ENCODE results near the gene ATXN1. TPM values are rescaled to one million over a fixed set of nuclear protein-coding genes. Genes with fewer than 3 reads are reported as not detected.

The ATXN1 gene
- total RNA-seq, 2 experiments from 2014 or later, result 83.1 to 89.4 TPM

DNA sequence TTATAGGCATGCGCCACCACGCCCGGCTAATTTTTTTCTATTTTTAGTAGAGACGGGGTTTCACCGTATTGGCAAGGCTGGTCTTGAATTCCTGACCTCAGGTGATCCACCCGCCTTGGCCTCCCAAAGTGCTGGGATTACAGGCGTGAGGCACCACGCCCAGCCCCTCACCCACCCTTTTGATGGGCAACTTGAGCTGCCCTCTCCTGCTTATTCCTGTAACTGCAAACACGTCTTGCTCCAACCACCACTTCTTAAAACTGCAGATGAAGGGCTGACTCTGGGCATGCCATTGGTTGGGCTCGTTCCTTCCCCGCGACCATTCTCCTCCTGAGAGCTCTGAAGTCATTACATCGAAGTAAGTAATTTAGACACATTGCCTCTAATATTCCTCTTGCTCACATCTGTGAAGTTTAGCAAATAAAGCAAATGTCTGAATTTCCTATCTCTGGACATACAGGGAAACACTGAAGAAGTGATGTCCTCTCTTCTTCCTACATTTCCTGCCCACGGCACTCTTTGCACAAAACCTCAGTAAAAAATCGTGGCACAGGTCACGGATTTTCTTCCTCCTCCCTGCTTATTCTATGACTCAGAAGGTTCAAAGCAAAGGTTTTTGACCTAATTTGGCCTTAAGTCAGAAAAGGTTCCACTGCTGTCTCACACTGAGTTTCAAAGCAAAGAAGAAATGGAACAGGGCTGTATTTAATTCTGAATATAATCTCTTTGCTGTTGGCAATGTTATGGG, 405.4 kb downstream of the ATXN1 start:
- ChIA-PET POLR2A (no interaction called here), CTCF (no interaction called here)
- H3K27me3 Mint-ChIP-seq, result no peaks in the 10 kb centered on the region
- H3K9me3 Mint-ChIP-seq, result no peaks in the 10 kb centered on the region
- H3K4me3 Mint-ChIP-seq, result no peak overlapping the region
- no peak for DNase-seq
- no peaks in the 10 kb centered on the region for H3K36me3 Mint-ChIP-seq (ENCODE audit: low read depth)
- H3K27ac Mint-ChIP-seq, result no peak overlapping the region
- H3K4me1 Mint-ChIP-seq, result peaks cover 8% of the 10 kb centered on the region

DNA sequence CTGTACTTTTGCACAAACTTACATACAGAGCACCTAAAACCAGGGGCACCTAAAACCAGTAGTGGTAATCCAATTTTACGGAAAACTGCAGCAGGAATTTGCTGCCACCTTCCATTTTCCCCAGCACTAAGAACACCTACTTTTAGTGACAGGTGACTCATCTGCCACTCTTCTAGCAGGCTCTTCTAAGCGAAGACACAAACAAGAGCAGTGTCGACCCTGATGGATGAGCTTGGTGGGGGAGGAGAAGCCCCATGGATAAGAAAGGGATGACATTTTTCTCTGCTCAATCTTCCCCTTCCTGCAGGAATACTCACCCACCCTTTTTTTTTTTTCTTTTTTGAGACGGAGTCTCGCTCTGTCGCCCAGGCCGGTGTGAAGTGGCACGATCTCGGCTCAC, 406.0 kb downstream of the ATXN1 start:
- H3K4me1 Mint-ChIP-seq, result peaks cover 8% of the 10 kb centered on the region
- H3K27me3 Mint-ChIP-seq, result no peaks in the 10 kb centered on the region
- H3K4me3 Mint-ChIP-seq, result no peak overlapping the region
- no peak overlapping the region for H3K27ac Mint-ChIP-seq
- POLR2A ChIA-PET, result no interaction called here
- CTCF ChIA-PET, result no interaction called here
- no peaks in the 10 kb centered on the region for H3K36me3 Mint-ChIP-seq (ENCODE audit: low read depth)
- no peaks in the 10 kb centered on the region for H3K9me3 Mint-ChIP-seq
- DNase-seq, result no peak

DNA sequence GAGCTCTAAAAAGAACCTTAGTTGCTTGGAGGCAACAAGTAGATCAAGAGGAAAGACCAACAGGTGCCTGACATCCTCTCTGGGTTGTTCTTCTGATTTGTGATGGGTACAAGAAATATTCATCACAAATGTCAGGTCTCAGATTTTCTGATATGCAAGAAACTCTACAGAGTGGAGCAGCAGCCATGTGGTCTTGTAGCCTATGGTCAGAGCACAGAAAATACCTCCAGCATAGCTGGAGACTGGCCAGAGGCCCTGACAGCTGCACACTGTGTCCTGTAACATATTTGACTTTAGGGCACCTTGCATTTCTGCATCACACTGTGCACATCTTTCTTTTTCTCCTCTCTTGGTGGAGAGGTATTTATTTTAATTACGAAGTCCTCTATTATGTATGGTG, 406.6 kb downstream of the ATXN1 start:
- Mint-ChIP-seq H3K27ac (no peak overlapping the region), H3K4me1 (peaks cover 8% of the 10 kb centered on the region), H3K27me3 (no peaks in the 10 kb centered on the region), H3K36me3 (ENCODE audit: low read depth) (no peaks in the 10 kb centered on the region), H3K4me3 (no peak overlapping the region), H3K9me3 (no peaks in the 10 kb centered on the region)
- POLR2A ChIA-PET, result no interaction called here
- DNase-seq, result no peak
- CTCF ChIA-PET, result no interaction called here

DNA sequence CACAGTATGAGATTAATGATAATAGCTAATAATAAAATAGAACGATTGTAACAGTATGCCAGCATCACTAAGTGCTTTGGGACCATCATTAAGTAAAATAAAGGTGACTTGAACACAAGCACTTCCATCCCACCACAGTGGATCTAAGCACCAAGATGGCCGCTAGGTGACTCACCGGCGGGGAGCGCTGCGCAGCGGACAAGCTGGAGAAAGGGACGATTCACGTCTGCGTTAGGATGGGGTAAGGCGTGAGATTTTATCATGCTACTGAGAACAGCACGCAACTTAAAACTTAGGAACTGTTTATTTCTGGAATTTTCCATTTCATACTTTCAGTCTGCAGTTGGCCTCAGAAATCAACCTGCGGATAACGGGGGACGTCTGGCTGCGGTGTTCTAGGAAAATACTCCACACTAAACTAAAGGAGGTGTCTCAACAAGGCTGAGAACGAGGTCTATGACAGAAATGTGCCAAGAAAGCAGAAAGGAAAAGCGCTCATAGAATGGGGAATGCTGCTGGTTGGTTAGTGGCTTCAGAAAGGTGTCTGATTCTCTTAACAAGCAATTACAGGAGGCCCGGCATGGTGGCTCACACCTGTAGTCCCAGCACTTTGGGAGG, 408.3 kb downstream of the ATXN1 start:
- peaks cover 8% of the 10 kb centered on the region for H3K4me1 Mint-ChIP-seq
- ChIA-PET CTCF (no interaction called here), POLR2A (no interaction called here)
- no peaks in the 10 kb centered on the region for H3K27me3 Mint-ChIP-seq
- no peak overlapping the region for H3K27ac Mint-ChIP-seq
- DNase-seq, result no peak
- H3K4me3 Mint-ChIP-seq, result no peak overlapping the region
- no peaks in the 10 kb centered on the region for H3K9me3 Mint-ChIP-seq
- no peaks in the 10 kb centered on the region for H3K36me3 Mint-ChIP-seq (ENCODE audit: low read depth)

DNA sequence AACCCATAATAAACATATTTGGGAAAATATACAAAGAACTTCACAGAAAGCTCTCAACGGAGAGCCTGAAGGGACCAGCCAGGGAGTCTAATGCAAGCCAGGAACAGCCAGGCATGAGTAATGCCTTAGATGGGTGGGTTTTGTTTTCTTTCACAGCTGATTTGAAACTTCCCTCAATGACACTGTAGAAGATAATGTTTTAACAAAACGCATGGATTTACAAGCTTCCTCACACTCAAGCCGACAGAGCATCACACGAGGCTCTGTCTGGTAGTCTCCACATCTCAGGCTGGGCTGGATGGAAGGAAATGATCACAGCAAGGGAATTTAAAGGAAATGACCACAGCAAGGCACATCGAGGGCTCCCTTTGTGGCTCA, 409.0 kb downstream of the ATXN1 start:
- Mint-ChIP-seq H3K9me3 (no peaks in the 10 kb centered on the region), H3K27me3 (no peaks in the 10 kb centered on the region), H3K36me3 (ENCODE audit: low read depth) (peaks cover 3% of the 10 kb centered on the region), H3K4me3 (no peak overlapping the region), H3K27ac (no peak overlapping the region), H3K4me1 (peaks cover 8% of the 10 kb centered on the region)
- no peak for DNase-seq
- ChIA-PET CTCF (no interaction called here), POLR2A (no interaction called here)

DNA sequence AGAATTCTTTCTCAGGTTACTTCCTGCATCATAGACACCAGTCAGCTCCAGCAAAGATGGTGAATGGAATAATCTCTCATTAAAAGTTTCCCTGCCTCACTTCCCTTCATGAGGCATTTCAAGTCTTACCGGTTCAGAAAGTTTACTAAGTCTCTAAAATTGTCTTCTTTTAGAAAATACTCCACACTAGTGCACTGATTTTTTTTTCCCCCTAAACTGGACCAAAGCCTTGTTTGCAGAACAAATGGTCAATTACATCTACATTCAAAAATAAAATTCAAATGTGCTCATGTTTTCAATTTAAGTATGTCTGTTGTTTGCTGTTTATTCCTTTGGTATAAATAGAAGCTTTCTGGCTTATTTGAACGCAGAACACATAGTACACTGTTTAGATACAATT, 411.7 kb downstream of the ATXN1 start:
- ChIA-PET POLR2A (no interaction called here), CTCF (no interaction called here)
- Mint-ChIP-seq H3K36me3 (ENCODE audit: low read depth) (peaks cover 3% of the 10 kb centered on the region), H3K27me3 (no peaks in the 10 kb centered on the region), H3K4me1 (no peaks in the 10 kb centered on the region), H3K9me3 (no peaks in the 10 kb centered on the region), H3K4me3 (no peak overlapping the region), H3K27ac (no peak overlapping the region)
- DNase-seq, result no peak

DNA sequence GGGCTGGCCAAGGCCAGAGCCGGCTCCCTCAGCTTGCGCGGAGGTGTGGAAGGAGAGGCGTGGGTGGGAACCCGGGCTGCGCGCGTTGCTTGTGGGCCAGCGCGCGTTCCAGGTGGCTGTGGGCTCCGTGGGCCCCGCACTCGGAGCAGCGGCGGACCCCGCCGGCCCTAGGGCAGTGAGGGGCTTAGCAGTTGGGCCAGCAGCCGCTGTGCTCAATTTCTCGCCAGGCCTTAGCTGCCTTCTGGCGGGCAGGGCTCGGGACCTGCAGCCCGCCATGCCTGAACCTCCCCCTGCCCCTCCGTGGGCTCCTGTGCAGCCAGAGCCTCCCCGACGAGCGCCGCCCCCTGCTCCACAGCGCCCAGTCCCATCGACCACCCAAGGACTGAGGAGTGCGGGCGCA, 414.4 kb downstream of the ATXN1 start:
- Mint-ChIP-seq H3K4me1 (no peaks in the 10 kb centered on the region), H3K9me3 (no peaks in the 10 kb centered on the region), H3K4me3 (no peak overlapping the region), H3K27me3 (no peaks in the 10 kb centered on the region), H3K36me3 (ENCODE audit: low read depth) (peaks cover 3% of the 10 kb centered on the region), H3K27ac (no peak overlapping the region)
- CTCF ChIA-PET, result interaction anchor here (1.7 kb wide), 1 partner anchor 14 kb away, joined by 3 read pairs; no protein-coding TSS in a partner anchor
- no peak for DNase-seq
- POLR2A ChIA-PET, result no interaction called here

DNA sequence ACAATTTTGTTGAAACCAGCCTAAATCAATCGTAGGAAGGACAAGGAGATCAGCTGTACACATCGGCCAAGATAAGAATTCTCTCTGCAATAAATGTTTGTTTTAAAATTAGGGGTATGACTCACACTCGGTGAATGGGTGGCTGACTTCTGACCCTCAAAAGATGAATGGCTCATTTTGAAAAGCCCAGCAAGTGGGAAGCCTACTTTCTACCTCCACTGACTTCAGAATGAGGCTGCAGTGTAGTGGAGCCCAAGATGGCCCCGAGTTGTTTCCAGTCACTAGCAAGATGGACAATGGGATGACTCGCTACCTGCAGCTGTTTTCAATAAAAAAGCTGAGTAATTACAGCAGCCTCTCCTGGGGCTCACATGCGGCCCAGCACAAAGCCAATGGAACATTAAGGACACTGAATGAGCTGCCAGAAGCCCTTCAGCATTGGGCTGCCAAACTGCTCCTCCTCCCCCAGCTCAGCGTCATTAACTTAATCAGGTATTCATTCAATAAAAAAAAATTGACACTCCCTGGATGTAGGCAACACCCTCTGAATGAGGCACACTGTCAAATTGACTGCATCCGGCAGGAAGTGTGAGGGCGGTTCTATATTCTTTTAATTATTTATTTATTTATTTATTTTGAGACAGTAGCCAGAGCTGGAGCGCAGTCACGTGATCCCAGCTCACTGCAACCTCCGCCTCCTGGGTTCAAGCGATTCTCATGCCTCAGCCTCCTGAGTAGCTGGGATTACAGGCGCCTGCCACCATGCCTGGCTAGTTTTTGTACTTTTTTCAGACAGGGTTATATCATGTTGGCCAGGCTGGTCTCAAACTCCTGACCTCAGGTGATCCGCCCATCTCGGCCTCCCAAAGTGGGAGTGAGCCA, 415.6 kb downstream of the ATXN1 start:
- Mint-ChIP-seq H3K27ac (no peak overlapping the region), H3K4me1 (no peaks in the 10 kb centered on the region)

DNA sequence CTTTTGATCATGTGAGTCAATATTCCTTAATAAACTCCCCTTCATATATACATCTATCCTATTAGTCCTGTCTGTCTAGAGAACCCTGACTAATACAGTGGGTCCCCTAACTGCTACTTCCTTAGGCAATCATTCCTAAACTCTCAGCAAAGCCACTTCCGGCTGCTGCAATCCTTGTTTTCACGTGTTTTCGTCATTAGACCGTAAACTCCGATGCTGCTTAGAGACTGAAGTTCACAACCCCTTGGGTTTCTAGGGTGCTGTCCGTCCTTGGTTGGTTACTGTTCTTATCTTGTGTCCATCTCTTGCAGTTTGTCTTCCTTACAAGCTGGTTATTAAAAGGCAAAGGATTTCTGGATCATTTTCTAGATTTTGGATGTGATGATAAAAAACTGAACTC, 416.5 kb downstream of the ATXN1 start:
- H3K36me3 Mint-ChIP-seq (ENCODE audit: low read depth), result peaks cover 3% of the 10 kb centered on the region
- H3K4me3 Mint-ChIP-seq, result no peak overlapping the region
- no peaks in the 10 kb centered on the region for H3K27me3 Mint-ChIP-seq
- CTCF ChIA-PET, result interaction anchor here (1.3 to 3.5 kb wide), 2 partner anchors 12 to 65 kb away, joined by 3 to 15 read pairs; no protein-coding TSS in a partner anchor
- no peaks in the 10 kb centered on the region for H3K4me1 Mint-ChIP-seq
- POLR2A ChIA-PET, result no interaction called here
- no peaks in the 10 kb centered on the region for H3K9me3 Mint-ChIP-seq
- no peak overlapping the region for H3K27ac Mint-ChIP-seq
- DNase-seq, result no peak

More for the DNA sequence above, 415.6 kb downstream of the ATXN1 start:
- H3K4me3 Mint-ChIP-seq, result no peak overlapping the region
- ChIA-PET CTCF (interaction anchor here (1.3 to 3.5 kb wide), 2 partner anchors 13 to 64 kb away, joined by 3 to 15 read pairs; no protein-coding TSS in a partner anchor), POLR2A (no interaction called here)
- H3K9me3 Mint-ChIP-seq, result no peaks in the 10 kb centered on the region
- peaks cover 3% of the 10 kb centered on the region for H3K36me3 Mint-ChIP-seq (ENCODE audit: low read depth)
- H3K27me3 Mint-ChIP-seq, result no peaks in the 10 kb centered on the region
- no peak for DNase-seq

DNA sequence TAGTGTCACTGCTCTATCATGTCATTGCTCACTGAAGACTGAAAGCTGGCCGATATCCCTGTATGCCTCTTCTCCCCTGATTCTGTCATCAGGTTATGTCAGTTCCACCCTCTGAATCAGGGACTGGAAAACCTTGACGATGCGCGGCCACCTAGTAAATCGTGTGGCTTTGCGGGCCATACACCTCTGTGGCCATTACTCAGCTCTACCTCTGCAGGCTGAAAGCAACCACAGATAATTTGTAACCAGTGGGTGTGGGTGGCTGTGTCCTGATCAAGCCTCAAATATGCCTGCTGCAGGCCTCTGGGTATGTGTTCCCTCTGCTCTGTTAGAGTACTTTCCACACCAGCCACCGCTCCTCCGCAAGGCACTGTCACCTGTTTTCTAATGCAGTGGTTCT, 417.7 kb downstream of the ATXN1 start:
- Mint-ChIP-seq H3K9me3 (no peaks in the 10 kb centered on the region), H3K27ac (no peak overlapping the region), H3K27me3 (no peaks in the 10 kb centered on the region), H3K4me3 (no peak overlapping the region), H3K4me1 (no peaks in the 10 kb centered on the region), H3K36me3 (ENCODE audit: low read depth) (peaks cover 3% of the 10 kb centered on the region)
- POLR2A ChIA-PET, result no interaction called here
- CTCF ChIA-PET, result interaction anchor here (3.5 kb wide), 1 partner anchor 11 kb away, joined by 15 read pairs; no protein-coding TSS in a partner anchor
- DNase-seq, result no peak

DNA sequence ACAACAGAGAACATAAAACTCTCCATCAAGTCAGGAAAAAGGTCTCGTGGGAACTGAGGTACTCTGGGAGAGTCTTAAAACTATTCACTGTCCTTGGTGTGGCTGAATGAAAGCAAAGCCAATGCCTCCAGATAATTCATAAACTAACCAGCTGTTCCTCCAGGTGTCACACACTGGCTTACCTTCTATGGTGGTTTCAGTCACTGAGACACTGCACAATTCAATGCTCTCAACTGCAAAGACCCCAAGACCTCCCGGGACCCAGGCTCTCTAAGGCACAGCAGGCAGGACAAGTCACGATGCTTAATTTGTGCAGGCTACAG, 422.0 kb downstream of the ATXN1 start:
- H3K4me1 Mint-ChIP-seq, result peaks cover 3% of the 10 kb centered on the region
- POLR2A ChIA-PET, result interaction anchor here (0.6 kb wide), 1 partner anchor 423 kb away, joined by 4 read pairs; no protein-coding TSS in a partner anchor
- no peak overlapping the region for H3K4me3 Mint-ChIP-seq

DNA sequence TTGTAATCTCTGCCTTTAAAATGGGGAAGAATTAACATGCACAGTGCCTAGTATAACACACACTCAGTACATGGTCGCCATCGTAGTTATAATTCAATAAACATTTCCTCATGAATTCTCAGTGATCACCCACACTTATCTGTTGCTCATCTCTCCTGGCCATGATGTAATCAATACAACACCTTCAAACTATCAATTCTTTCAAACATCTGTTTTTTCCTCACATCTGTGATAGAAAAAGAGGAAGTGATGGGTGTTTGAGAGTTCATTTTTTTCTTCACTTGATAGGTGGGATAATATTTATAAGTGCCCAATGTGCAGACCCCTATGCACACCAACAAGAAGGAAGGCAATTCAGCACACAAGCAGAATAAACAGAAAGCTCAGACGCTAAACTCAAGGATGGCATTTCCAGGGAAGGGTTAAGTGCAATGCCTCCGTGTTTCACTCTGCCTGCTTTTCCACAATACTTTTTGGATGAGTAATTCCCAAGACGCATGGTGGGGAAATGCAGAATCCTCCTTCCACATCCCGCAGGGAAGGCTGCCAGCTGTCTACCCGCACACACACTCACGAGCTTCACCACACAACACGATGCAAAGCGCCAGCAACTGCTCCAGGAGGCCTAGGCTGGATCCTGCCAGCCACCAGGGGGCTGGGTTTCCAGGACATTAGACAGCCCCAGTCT, 422.5 kb downstream of the ATXN1 start:
- Mint-ChIP-seq H3K27ac (no peak overlapping the region), H3K9me3 (no peaks in the 10 kb centered on the region), H3K4me1 (peaks cover 3% of the 10 kb centered on the region), H3K27me3 (no peaks in the 10 kb centered on the region), H3K36me3 (ENCODE audit: low read depth) (peaks cover 3% of the 10 kb centered on the region), H3K4me3 (no peak overlapping the region)
- CTCF ChIA-PET, result no interaction called here
- no peak for DNase-seq
- POLR2A ChIA-PET, result interaction anchor here (0.6 kb wide), 1 partner anchor 423 kb away, joined by 4 read pairs; no protein-coding TSS in a partner anchor

More for the DNA sequence above, 422.0 kb downstream of the ATXN1 start:
- Mint-ChIP-seq H3K27ac (no peak overlapping the region), H3K27me3 (no peaks in the 10 kb centered on the region), H3K9me3 (no peaks in the 10 kb centered on the region), H3K36me3 (ENCODE audit: low read depth) (peaks cover 3% of the 10 kb centered on the region)
- no peak for DNase-seq
- CTCF ChIA-PET, result no interaction called here
